Spleen (tissue), 7 donors: ENCODE results near the gene CACNA1F.

Experiments
- CTCF ChIP-seq, 11 experiments: fragments of 200-600 bp in 7 of 11; fragments of 450-650 bp in 4 of 11; sonication (generic) in 4 of 11; IDR thresholded peaks in 8 of 11; conservative IDR thresholded peaks in 3 of 11; 1 replicate in 7 of 11; 2 replicates in 4 of 11; pipeline versions ENCODE4 v1.4.0 to v1.8.0; 2016 to 2021; ENCODE audit warnings: antibody characterized with exemption in 11 of 11, inconsistent platforms in 4 of 11, mild to moderate bottlenecking in 1 of 11
- POLR2A ChIP-seq, 3 donors: fragments of 450-650 bp; IDR thresholded peaks; one replicate each; pipeline ENCODE4 v1.5.1; 2017; ENCODE audit warnings: antibody characterized with exemption in 3 of 3, mild to moderate bottlenecking in 1 of 3
- donor health status: DM: no; HTN: no; CAD: no; lungs with moderate emphysema.
- donor health status: DM: no; HTN: no; CAD: no.
- donor health status: DM: no; HTN: no; CAD: no.

- TF ChIP-seq POLR2A (IDR thresholded peaks at IDR 0.05) = no peak
- TF ChIP-seq CTCF (IDR thresholded peaks at IDR 0.05 in 8 of 11, conservative IDR thresholded peaks at IDR 0.05 in 3 of 11) = no peak
Measured at GRCh38 chrX:49162620-49163019, 70.5 kb downstream of the CACNA1F start, which contains the start of gene MAGIX.
